ENCODE data around the gene SNX27.

Gene SNX27

DNA sequence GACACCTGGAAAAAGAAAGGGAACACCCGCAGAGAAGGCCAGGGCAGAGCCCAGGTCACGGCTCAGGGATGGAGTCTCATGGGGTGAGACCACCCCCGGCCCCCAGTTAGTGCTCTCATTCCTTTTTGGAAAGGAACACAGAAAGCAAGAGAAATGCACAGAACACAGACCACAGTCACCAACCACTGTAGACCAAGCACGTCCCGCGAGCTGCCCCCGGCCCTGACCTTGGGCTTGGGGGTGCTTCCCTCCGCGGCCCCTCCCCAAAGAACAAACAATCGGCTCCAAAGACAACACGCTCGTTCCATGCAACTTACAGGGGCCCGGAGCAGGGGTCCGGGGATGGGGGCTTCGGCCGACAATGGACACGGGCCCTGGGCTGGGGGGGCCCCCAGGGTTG is 92.0 kb downstream of the SNX27 start:
- no peak for DNase-seq
- Histone ChIP-seq H3K27me3 (replicated peaks) (no peaks in the 10 kb centered on the region), H3K27ac (no peak overlapping the region), H3K4me3 (ENCODE audit: low read depth, low read length) (no peak overlapping the region), H3K36me3 (replicated peaks) (peaks cover 8% of the 10 kb centered on the region)
- in situ Hi-C loops (cut with HindIII; ENCODE audit: low pct_ligation_motif_present, low sequenced_read_pairs): no loop called here
- TF ChIP-seq, protein P1, sequence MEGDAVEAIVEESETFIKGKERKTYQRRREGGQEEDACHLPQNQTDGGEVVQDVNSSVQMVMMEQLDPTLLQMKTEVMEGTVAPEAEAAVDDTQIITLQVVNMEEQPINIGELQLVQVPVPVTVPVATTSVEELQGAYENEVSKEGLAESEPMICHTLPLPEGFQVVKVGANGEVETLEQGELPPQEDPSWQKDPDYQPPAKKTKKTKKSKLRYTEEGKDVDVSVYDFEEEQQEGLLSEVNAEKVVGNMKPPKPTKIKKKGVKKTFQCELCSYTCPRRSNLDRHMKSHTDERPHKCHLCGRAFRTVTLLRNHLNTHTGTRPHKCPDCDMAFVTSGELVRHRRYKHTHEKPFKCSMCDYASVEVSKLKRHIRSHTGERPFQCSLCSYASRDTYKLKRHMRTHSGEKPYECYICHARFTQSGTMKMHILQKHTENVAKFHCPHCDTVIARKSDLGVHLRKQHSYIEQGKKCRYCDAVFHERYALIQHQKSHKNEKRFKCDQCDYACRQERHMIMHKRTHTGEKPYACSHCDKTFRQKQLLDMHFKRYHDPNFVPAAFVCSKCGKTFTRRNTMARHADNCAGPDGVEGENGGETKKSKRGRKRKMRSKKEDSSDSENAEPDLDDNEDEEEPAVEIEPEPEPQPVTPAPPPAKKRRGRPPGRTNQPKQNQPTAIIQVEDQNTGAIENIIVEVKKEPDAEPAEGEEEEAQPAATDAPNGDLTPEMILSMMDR (IDR thresholded peaks at IDR 0.05; ENCODE audit: low read depth, low read length, missing control alignments): no peak

DNA sequence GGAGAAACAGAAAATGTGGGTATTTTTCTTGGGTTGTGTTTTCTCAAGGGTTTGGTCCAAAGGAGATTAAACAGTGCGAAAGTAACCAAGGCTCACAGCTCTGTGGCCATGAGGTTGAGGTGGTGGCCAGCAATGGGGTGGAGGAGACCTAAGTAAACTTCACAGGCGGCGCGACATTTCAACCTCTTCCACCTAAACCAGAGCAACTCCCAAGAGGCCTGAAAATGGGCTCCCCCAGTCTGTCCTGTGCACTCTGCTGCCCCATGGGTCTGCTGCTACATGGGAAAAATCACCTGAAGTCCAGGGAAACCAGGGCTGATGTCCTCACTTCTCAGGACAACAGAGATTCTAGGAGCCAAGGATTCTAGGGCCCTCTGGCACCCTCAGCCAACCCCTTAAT is 92.4 kb downstream of the SNX27 start:
- H3K27ac ChIP-seq: no peak overlapping the region
- TF ChIP-seq, protein P1 (IDR thresholded peaks at IDR 0.05; ENCODE audit: low read depth, low read length, missing control alignments): no peak
- DNase-seq: no peak
- H3K4me3 ChIP-seq (ENCODE audit: low read depth, low read length): no peak overlapping the region
- peaks cover 5% of the 10 kb centered on the region for H3K36me3 ChIP-seq (replicated peaks)
- no peaks in the 10 kb centered on the region for H3K27me3 ChIP-seq (replicated peaks)
- in situ Hi-C loops (cut with HindIII; ENCODE audit: low pct_ligation_motif_present, low sequenced_read_pairs): no loop called here

DNA sequence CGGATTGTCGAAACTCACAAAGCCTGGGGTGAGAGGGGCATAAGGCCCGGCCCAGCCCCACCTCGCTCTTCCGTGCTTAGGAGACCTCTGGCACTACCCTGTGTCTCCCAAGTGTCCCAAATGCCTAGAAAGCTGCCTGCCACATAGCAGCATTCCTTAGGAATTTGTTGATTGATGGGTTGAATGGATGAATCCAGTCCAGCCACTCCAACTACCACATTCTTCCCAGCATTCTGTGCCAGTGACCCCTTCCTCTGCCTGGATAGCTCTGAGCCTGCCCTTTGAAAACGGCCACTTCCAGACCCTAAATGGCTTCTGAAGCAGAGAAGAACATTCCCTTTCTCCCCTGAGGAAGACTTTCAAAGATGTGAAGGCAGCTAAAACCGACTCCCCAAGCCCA is 93.3 kb downstream of the SNX27 start:
- Histone ChIP-seq H3K27me3 (replicated peaks) (no peaks in the 10 kb centered on the region), H3K36me3 (replicated peaks) (no peaks in the 10 kb centered on the region), H3K27ac (no peak overlapping the region), H3K4me3 (ENCODE audit: low read depth, low read length) (no peak overlapping the region)
- DNase-seq: no peak
- TF ChIP-seq, protein P1 (IDR thresholded peaks at IDR 0.05; ENCODE audit: low read depth, low read length, missing control alignments): no peak
- in situ Hi-C loops (cut with HindIII; ENCODE audit: low pct_ligation_motif_present, low sequenced_read_pairs): no loop called here

DNA sequence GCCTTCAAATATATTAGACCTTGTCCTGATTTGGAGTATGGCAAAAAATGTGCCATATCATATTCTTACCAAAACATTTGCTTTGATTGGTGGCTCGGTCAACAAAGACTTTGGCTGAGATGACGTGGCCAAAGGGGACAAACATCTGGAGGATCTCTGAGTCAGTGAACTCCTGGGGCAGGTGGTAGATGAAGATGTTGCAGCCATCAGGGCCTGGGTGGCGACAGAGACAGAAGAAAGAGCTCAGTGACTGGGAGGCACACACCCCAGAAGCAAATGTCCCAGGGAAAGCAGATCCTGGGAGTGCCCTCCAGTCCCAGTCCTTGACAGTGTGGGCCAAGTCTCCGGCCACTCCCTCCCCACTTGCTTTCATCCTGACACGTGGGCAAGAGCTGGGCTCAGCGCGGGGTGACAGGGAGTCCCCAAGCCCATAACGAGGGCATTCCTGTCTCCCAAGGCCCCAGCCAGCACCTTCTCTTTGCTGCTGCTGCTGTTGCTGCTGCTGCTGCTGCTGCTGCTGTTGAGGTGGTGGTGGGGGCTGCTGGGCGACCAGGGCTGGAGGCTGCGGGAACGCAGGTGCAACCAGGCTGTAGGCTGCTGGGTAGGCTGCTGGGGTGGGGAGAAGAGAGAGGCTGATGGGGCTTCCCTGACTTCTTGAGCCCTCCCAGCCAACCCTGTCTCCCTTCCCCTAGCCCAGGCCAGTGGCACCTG is 94.1 kb downstream of the SNX27 start:
- Histone ChIP-seq H3K36me3 (replicated peaks) (no peaks in the 10 kb centered on the region), H3K4me3 (ENCODE audit: low read depth, low read length) (no peak overlapping the region), H3K27ac (no peak overlapping the region), H3K27me3 (replicated peaks) (no peaks in the 10 kb centered on the region)
- TF ChIP-seq, protein P1 (IDR thresholded peaks at IDR 0.05; ENCODE audit: low read depth, low read length, missing control alignments): no peak
- no peak for DNase-seq
- in situ Hi-C loops (cut with HindIII; ENCODE audit: low pct_ligation_motif_present, low sequenced_read_pairs): no loop called here

DNA sequence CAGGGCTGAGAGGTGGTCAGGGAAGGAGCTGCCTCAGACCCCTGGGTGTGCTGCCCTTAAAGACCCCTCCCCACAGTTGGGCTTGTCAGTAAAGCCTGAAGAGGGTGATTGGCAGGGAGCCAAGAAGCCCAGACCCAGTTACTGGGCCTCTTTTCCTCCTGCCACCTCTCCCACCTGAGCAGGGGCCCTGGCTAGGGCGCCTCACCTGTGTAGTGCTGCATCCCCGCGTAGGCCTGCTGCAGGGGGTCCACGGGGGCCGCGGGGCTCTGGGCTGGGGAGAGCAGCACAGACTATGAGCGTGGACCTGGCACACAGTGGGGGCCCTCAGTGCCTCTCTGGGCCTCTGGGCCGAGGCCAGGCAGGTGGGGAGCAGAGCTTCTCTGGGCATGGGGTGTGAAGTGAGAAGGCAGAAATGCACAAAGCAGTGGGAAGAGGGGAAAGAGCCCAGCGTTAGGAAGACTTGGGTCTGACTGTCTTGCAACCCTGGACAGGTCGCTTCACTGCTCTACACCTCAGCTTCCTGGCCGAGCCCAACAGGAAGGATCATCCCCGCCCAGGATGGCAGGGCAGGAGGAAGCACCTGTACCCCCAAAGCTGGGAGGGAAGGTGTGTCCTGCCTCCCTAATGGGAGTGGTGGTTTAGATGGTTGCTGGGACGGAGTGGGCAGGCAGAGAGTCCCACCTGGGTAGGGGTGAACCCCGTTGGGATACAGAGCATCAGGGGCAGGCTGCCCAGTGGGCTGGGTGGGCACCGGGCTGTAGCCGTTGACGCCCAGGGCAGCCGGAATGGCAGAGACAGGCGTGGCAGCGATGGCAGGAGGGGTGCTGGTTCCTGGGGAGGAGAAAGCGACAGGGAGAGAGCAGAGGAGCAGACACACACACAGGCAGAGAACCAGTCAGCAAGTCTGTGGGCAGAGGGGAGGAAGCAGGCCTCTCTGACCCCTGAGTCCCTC is 94.9 kb downstream of the SNX27 start:
- TF ChIP-seq, protein P1 (IDR thresholded peaks at IDR 0.05; ENCODE audit: low read depth, low read length, missing control alignments): no peak
- no peak for DNase-seq
- in situ Hi-C loops (cut with HindIII; ENCODE audit: low pct_ligation_motif_present, low sequenced_read_pairs): no loop called here
- Histone ChIP-seq H3K36me3 (replicated peaks) (no peaks in the 10 kb centered on the region), H3K27me3 (replicated peaks) (no peaks in the 10 kb centered on the region), H3K4me3 (ENCODE audit: low read depth, low read length) (no peak overlapping the region), H3K27ac (no peak overlapping the region)
